PC-3 (cell line): Measurements from ENCODE around the gene NCAPH2.

Experiments used
- CTCF ChIP-seq: fragments of 300-600 bp; sonication (generic); conservative IDR thresholded peaks from 2 replicates; pipeline ENCODE4 v1.5.1; 2017; ENCODE audit warnings: antibody characterized with exemption, low read depth, mild to moderate bottlenecking, low read length
- EZH2 ChIP-seq: fragments of 300-600 bp; sonication (generic); IDR thresholded peaks from one replicate; pipeline ENCODE4 v1.6.1; 2017; ENCODE audit warnings: antibody characterized with exemption, mild to moderate bottlenecking, low read length; ENCODE audit not compliant: unreplicated experiment
- EZH2phosphoT487 ChIP-seq: fragments of 300-600 bp; sonication (generic); IDR thresholded peaks from 2 replicates; pipeline ENCODE4 v1.6.1; 2018; ENCODE audit warnings: mild to moderate bottlenecking, antibody characterized with exemption, low read length, borderline replicate concordance

GRCh38 chr22:50474710-50475651 lies 33.0 kb upstream of the NCAPH2 start, which contains the start of gene SBF1:
- TF ChIP-seq CTCF (no peak), EZH2phosphoT487 (no peak), EZH2 (no peak)
